ENCODE data around the gene POLR1A.

The POLR1A gene

GRCh38 chr2:86039178-86039962 is 66.3 kb downstream of the POLR1A start (continued):
- no peak for TF ChIP-seq TSHZ2 (CRISPR knock-in tag; IDR thresholded peaks at IDR 0.05)
- no peak for TF ChIP-seq TOX (CRISPR knock-in tag; IDR thresholded peaks at IDR 0.05; ENCODE audit: borderline replicate concordance)
- TF ChIP-seq BACH2 (CRISPR knock-in tag; IDR thresholded peaks at IDR 0.05; ENCODE audit: borderline replicate concordance) = no peak
- TF ChIP-seq ZFP3 (CRISPR knock-in tag; IDR thresholded peaks at IDR 0.05) = no peak
- no peak for TF ChIP-seq ZNF70 (CRISPR knock-in tag; IDR thresholded peaks at IDR 0.05)
- no peak for TF ChIP-seq ZC3H10 (CRISPR knock-in tag; IDR thresholded peaks at IDR 0.05)
- no peak for TF ChIP-seq GLIS3 (CRISPR knock-in tag; IDR thresholded peaks at IDR 0.05)

GRCh38 chr2:86038291-86039081 is 67.2 kb downstream of the POLR1A start:
- no peak for ATAC-seq
- TF ChIP-seq ARNTL (CRISPR knock-in tag; IDR thresholded peaks at IDR 0.05; ENCODE audit: borderline replicate concordance, low read depth) = no peak
- TF ChIP-seq TSHZ2 (CRISPR knock-in tag; IDR thresholded peaks at IDR 0.05) = no peak
- TF ChIP-seq GLIS3 (CRISPR knock-in tag; IDR thresholded peaks at IDR 0.05) = no peak
- no peak for TF ChIP-seq ZC3H10 (CRISPR knock-in tag; IDR thresholded peaks at IDR 0.05)
- no peak for TF ChIP-seq POU6F1 (CRISPR knock-in tag; IDR thresholded peaks at IDR 0.05; ENCODE audit: borderline replicate concordance, low read depth)
- TF ChIP-seq CREB5 (CRISPR knock-in tag; IDR thresholded peaks at IDR 0.05; ENCODE audit: low read depth) = no peak
- no peak for TF ChIP-seq PATZ1 (CRISPR knock-in tag; IDR thresholded peaks at IDR 0.05; ENCODE audit: borderline replicate concordance)
- no peak for TF ChIP-seq ZFP3 (CRISPR knock-in tag; IDR thresholded peaks at IDR 0.05)
- no peak for TF ChIP-seq CSRNP3 (CRISPR knock-in tag; IDR thresholded peaks at IDR 0.05)
- no peak for TF ChIP-seq OSR1 (CRISPR knock-in tag; IDR thresholded peaks at IDR 0.05)
- no peak for TF ChIP-seq PPARA (CRISPR knock-in tag; IDR thresholded peaks at IDR 0.05; ENCODE audit: borderline replicate concordance)
- TF ChIP-seq ZNF8 (CRISPR knock-in tag; IDR thresholded peaks at IDR 0.05) = no peak
- no peak for TF ChIP-seq ZFP30 (CRISPR knock-in tag; IDR thresholded peaks at IDR 0.05)
- no peak for TF ChIP-seq TCF4 (CRISPR knock-in tag; IDR thresholded peaks at IDR 0.05; ENCODE audit: borderline replicate concordance)
- no peak for TF ChIP-seq TOX (CRISPR knock-in tag; IDR thresholded peaks at IDR 0.05; ENCODE audit: borderline replicate concordance)
- no peak for TF ChIP-seq CSDC2 (CRISPR knock-in tag; IDR thresholded peaks at IDR 0.05)

Data from SK-N-SH treated with all-trans-retinoic acid at 6 μM for 48 hours (cell line).